22Rv1 (cell line): ENCODE results near the gene TBL1XR1.
"Not testable (repeated sequence)": the region's sequence is repeated elsewhere in the genome, so short reads cannot be mapped to it uniquely, and the experiment has no call there.

Experiments used
- H3K27ac ChIP-seq: fragments of 450-650 bp; 2 replicates; pipeline ENCODE4 v1.5.1; 2017
- CTCF ChIP-seq: fragments of 450-650 bp; IDR thresholded peaks from 2 replicates; pipeline ENCODE4 v1.5.1; 2017; ENCODE audit warnings: mild to moderate bottlenecking
- ZFX ChIP-seq: fragments of 450-650 bp; IDR thresholded peaks from 2 replicates; pipeline ENCODE4 v1.6.1; 2017; ENCODE audit warnings: antibody characterized with exemption, borderline replicate concordance

TBL1XR1 gene

GRCh38 chr3:177208781-177209180 lies 11.5 kb upstream of the TBL1XR1 start:
- peak overlapping the region; percentile 44 for H3K27ac ChIP-seq
- no peak for TF ChIP-seq ZFX
- no peak for TF ChIP-seq CTCF

GRCh38 chr3:177208223-177208622 lies 10.9 kb upstream of the TBL1XR1 start:
- TF ChIP-seq CTCF (no peak), ZFX (no peak)
- H3K27ac ChIP-seq = peak overlapping the region; percentile 44

- TF ChIP-seq ZFX (no peak), CTCF (no peak)
- H3K27ac ChIP-seq = no peak overlapping the region
Observed at GRCh38 chr3:177206936-177207335, 9.7 kb upstream of the TBL1XR1 start.

- TF ChIP-seq CTCF = no peak
- TF ChIP-seq ZFX = no peak
Observed at GRCh38 chr3:177203689-177204395, 6.6 kb upstream of the TBL1XR1 start.

GRCh38 chr3:177203016-177203415 lies 5.7 kb upstream of the TBL1XR1 start:
- H3K27ac ChIP-seq = not testable (repeated sequence)

More at GRCh38 chr3:177203689-177204395, 6.6 kb upstream of the TBL1XR1 start:
- H3K27ac ChIP-seq = no peak overlapping the region

- TF ChIP-seq ZFX (no peak), CTCF (no peak)
- no peak overlapping the region for H3K27ac ChIP-seq
Observed at GRCh38 chr3:177201700-177202397, 4.6 kb upstream of the TBL1XR1 start.

DNA sequence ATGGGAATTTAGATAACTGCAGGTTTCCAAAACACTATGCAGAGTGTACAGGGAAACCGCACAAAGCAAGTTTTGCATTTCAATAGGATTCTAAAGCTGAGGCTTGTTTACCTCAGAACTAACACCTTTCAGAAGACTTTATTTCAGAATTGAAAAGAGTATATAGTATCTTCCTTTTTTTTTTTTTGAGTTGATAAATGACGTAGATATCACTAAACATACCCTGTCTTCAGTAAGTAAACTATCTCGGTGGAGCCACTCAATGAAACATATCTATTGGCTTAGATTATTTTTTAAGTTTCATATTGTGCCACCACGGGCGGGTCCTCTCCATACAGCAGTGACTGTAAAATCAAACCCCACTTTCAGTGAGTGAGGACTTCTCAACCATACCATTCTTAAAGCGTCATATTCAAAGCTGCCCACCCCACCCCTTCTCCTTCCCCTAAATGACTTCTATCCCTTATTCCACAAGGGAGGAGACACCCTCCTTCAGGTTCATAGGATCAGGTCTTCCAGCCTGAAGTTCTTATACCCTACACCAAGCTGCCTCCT lies 2.0 kb upstream of the TBL1XR1 start:
- peak overlapping the region; percentile 98 for H3K27ac ChIP-seq
- TF ChIP-seq CTCF (no peak), ZFX (no peak)
